GM04503 (cell line): ENCODE data around the gene KCNK17.

Experiments used
- DNase-seq: peaks from one replicate; pipeline ENCODE4 v3.0.0-alpha.2; 2012; ENCODE audit warnings: low read depth

KCNK17 gene

GRCh38 chr6:39335780-39336545, 21.7 kb upstream of the KCNK17 start:
- DNase-seq, result peak; percentile 28

- DNase-seq, result no peak
Measured at GRCh38 chr6:39333644-39334438, 19.6 kb upstream of the KCNK17 start.

GRCh38 chr6:39330476-39330875, 16.3 kb upstream of the KCNK17 start:
- no peak for DNase-seq

- DNase-seq, result no peak
Measured at GRCh38 chr6:39330057-39330456, 15.8 kb upstream of the KCNK17 start.

- no peak for DNase-seq
Measured at GRCh38 chr6:39328066-39328465, 13.8 kb upstream of the KCNK17 start.

- DNase-seq, result no peak
Measured at GRCh38 chr6:39327507-39327906, 13.3 kb upstream of the KCNK17 start.

GRCh38 chr6:39322306-39322850, 8.2 kb upstream of the KCNK17 start, which contains the start of gene KCNK16:
KCNK16 (minus strand) TSS chr6:39322702; CDS start chr6:39322540, 162 bp downstream.
- DNase-seq, result no peak

GRCh38 chr6:39321761-39322160, 7.5 kb upstream of the KCNK17 start:
- DNase-seq, result no peak

- no peak for DNase-seq
Measured at GRCh38 chr6:39320363-39320984, 6.3 kb upstream of the KCNK17 start.

- no peak for DNase-seq
Measured at GRCh38 chr6:39319621-39320362, 5.6 kb upstream of the KCNK17 start.

- no peak for DNase-seq
Measured at GRCh38 chr6:39317256-39317655, 3.0 kb upstream of the KCNK17 start.

- DNase-seq, result no peak
Measured at GRCh38 chr6:39313526-39314272, 520 bp downstream of the KCNK17 start.

GRCh38 chr6:39312912-39313525, 1.2 kb downstream of the KCNK17 start:
- DNase-seq, result no peak

GRCh38 chr6:39310542-39310941, 3.7 kb downstream of the KCNK17 start:
- DNase-seq, result no peak

GRCh38 chr6:39309942-39310531, 4.2 kb downstream of the KCNK17 start:
- peak; percentile 28 for DNase-seq

GRCh38 chr6:39307462-39307861, 6.8 kb downstream of the KCNK17 start:
- DNase-seq, result no peak

GRCh38 chr6:39304951-39305350, 9.3 kb downstream of the KCNK17 start:
- no peak for DNase-seq

GRCh38 chr6:39303425-39304153, 10.6 kb downstream of the KCNK17 start:
- DNase-seq, result no peak

- no peak for DNase-seq
Measured at GRCh38 chr6:39302669-39303424, 11.4 kb downstream of the KCNK17 start.
